ENCODE data around the gene DST. TPM values are rescaled to one million over a fixed set of nuclear protein-coding genes. Genes with fewer than 3 reads are reported as not detected.

Gene DST
- total RNA-seq, 1 donor from 2014 or later = 259 TPM

- Mint-ChIP-seq H3K36me3 (no peaks in the 10 kb centered on the region), H3K27me3 (ENCODE audit: insufficient read depth, low read depth) (no peaks in the 10 kb centered on the region), H3K4me1 (no peaks in the 10 kb centered on the region), H3K4me3 (no peak overlapping the region), H3K27ac (no peak overlapping the region), H3K9me3 (no peaks in the 10 kb centered on the region)
- no peak overlapping the region for H2AFZ ChIP-seq (replicated peaks)
- no peak for DNase-seq (ENCODE audit: low spot score)
- no peak overlapping the region for H3K9ac ChIP-seq
- H3K4me1 ChIP-seq = no peaks in the 10 kb centered on the region
- H3K36me3 ChIP-seq = no peaks in the 10 kb centered on the region
- H3K4me3 ChIP-seq = no peak overlapping the region
- no peak overlapping the region for H3K27ac ChIP-seq
- no peak overlapping the region for H3K4me2 ChIP-seq
- no peaks in the 10 kb centered on the region for H4K20me1 ChIP-seq (ENCODE audit: low read depth)
- H3K27me3 ChIP-seq = no peaks in the 10 kb centered on the region
- no peaks in the 10 kb centered on the region for H3K79me2 ChIP-seq (ENCODE audit: low read depth)
- H3F3A ChIP-seq (ENCODE audit: low read depth) = no peaks in the 10 kb centered on the region
- TF ChIP-seq, protein P1, sequence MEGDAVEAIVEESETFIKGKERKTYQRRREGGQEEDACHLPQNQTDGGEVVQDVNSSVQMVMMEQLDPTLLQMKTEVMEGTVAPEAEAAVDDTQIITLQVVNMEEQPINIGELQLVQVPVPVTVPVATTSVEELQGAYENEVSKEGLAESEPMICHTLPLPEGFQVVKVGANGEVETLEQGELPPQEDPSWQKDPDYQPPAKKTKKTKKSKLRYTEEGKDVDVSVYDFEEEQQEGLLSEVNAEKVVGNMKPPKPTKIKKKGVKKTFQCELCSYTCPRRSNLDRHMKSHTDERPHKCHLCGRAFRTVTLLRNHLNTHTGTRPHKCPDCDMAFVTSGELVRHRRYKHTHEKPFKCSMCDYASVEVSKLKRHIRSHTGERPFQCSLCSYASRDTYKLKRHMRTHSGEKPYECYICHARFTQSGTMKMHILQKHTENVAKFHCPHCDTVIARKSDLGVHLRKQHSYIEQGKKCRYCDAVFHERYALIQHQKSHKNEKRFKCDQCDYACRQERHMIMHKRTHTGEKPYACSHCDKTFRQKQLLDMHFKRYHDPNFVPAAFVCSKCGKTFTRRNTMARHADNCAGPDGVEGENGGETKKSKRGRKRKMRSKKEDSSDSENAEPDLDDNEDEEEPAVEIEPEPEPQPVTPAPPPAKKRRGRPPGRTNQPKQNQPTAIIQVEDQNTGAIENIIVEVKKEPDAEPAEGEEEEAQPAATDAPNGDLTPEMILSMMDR (IDR thresholded peaks at IDR 0.05) = no peak
- no peak for TF ChIP-seq EZH2 (IDR thresholded peaks at IDR 0.05)
- no peak for TF ChIP-seq EZH2phosphoT487 (IDR thresholded peaks at IDR 0.05)
- H3K9me3 ChIP-seq (ENCODE audit: low read depth) = no peaks in the 10 kb centered on the region
These were observed 226.4 kb downstream of the DST start for GRCh38 chr6:56416247-56416646.

- Mint-ChIP-seq H3K27ac (no peak overlapping the region), H3K4me3 (no peak overlapping the region), H3K9me3 (no peaks in the 10 kb centered on the region), H3K36me3 (no peaks in the 10 kb centered on the region), H3K4me1 (no peaks in the 10 kb centered on the region), H3K27me3 (ENCODE audit: insufficient read depth, low read depth) (peaks cover 2% of the 10 kb centered on the region)
- no peaks in the 10 kb centered on the region for H3K9me3 ChIP-seq (ENCODE audit: low read depth)
- no peak overlapping the region for H3K4me3 ChIP-seq
- H3K4me2 ChIP-seq = no peak overlapping the region
- TF ChIP-seq, protein P1 (IDR thresholded peaks at IDR 0.05) = no peak
- TF ChIP-seq EZH2 (IDR thresholded peaks at IDR 0.05) = no peak
- TF ChIP-seq EZH2phosphoT487 (IDR thresholded peaks at IDR 0.05) = no peak
- no peaks in the 10 kb centered on the region for H3K27me3 ChIP-seq
- H3K79me2 ChIP-seq (ENCODE audit: low read depth) = no peaks in the 10 kb centered on the region
- no peaks in the 10 kb centered on the region for H3K36me3 ChIP-seq
- H4K20me1 ChIP-seq (ENCODE audit: low read depth) = no peaks in the 10 kb centered on the region
- no peak overlapping the region for H2AFZ ChIP-seq (replicated peaks)
- no peak overlapping the region for H3K9ac ChIP-seq
- H3F3A ChIP-seq (ENCODE audit: low read depth) = no peaks in the 10 kb centered on the region
- no peak for DNase-seq (ENCODE audit: low spot score)
- H3K4me1 ChIP-seq = no peaks in the 10 kb centered on the region
- H3K27ac ChIP-seq = no peak overlapping the region
These were observed 233.7 kb downstream of the DST start for GRCh38 chr6:56408976-56409375.
